Keratinocyte (primary cell): ENCODE measurements around the gene HDAC9. TPM values are rescaled to one million over a fixed set of nuclear protein-coding genes. Genes with fewer than 3 reads are reported as not detected.
"Not testable (repeated sequence)": the region's sequence is repeated elsewhere in the genome, so short reads cannot be mapped to it uniquely, and the experiment has no call there.

Experiments
- DNase-seq: peaks from one replicate; pipeline ENCODE4 v3.0.0-alpha.2; 2011; ENCODE audit warnings: low read depth, missing footprints, low spot score
- FAIRE-seq: peaks from 2 replicates; lab custom pipeline; 2011; peaks lifted over from hg19 to GRCh38; lab: Jason Lieb, UNC
- H2AFZ ChIP-seq: 2 replicates; pipeline ENCODE4 v1.6.0; 2012; ENCODE audit warnings: low read length, control low read depth, inconsistent platforms; ENCODE audit not compliant: control insufficient read depth
- H3K27ac ChIP-seq: 2 replicates; pipeline ENCODE4 v1.5.1; 2011; ENCODE audit warnings: low read length; ENCODE audit not compliant: control insufficient read depth, insufficient read depth
- H3K27me3 ChIP-seq: 3 replicates; pipeline ENCODE4 v1.6.0; 2011; ENCODE audit warnings: low read length; ENCODE audit not compliant: control insufficient read depth, insufficient read depth; ENCODE audit errors: extremely low read depth
- H3K36me3 ChIP-seq, 2 experiments: 2 replicates in 1 of 2; 3 replicates in 1 of 2; pipeline ENCODE4 v1.5.1; 2011; ENCODE audit warnings: low read length in 2 of 2, mild to moderate bottlenecking in 1 of 2; ENCODE audit not compliant: control insufficient read depth in 2 of 2, insufficient read depth in 2 of 2; ENCODE audit errors: extremely low read depth in 1 of 2
- H3K4me1 ChIP-seq: 3 replicates; pipeline ENCODE4 v1.5.1; 2011; ENCODE audit warnings: low read length; ENCODE audit not compliant: control insufficient read depth, insufficient read depth; ENCODE audit errors: extremely low read depth
- H3K4me2 ChIP-seq: 3 replicates; pipeline ENCODE4 v1.6.0; 2011; ENCODE audit warnings: low read depth, low read length; ENCODE audit not compliant: control insufficient read depth, insufficient read depth; ENCODE audit errors: extremely low read depth
- H3K4me3 ChIP-seq, 3 experiments: fragments of 200-600 bp in 1 of 3; sonication (generic) in 1 of 3; 2 replicates in 2 of 3; 3 replicates in 1 of 3; pipeline ENCODE4 v1.5.1; 2011 to 2016; ENCODE audit warnings: low read length in 3 of 3, mild to moderate bottlenecking in 3 of 3, control low read depth in 2 of 3, inconsistent platforms in 1 of 3, low read depth in 1 of 3, mixed read lengths in 1 of 3, mixed run types in 1 of 3, moderate library complexity in 1 of 3; ENCODE audit not compliant: control insufficient read depth in 2 of 3, insufficient read depth in 2 of 3; ENCODE audit errors: extremely low read depth in 1 of 3
- H3K79me2 ChIP-seq: 2 replicates; pipeline ENCODE4 v1.6.0; 2012; ENCODE audit warnings: low read length; ENCODE audit not compliant: control insufficient read depth, insufficient read depth
- H3K9ac ChIP-seq: 3 replicates; pipeline ENCODE4 v1.6.0; 2011; ENCODE audit warnings: low read length; ENCODE audit not compliant: control insufficient read depth, insufficient read depth; ENCODE audit errors: extremely low read depth
- H3K9me1 ChIP-seq: 3 replicates; pipeline ENCODE4 v1.6.0; 2011; ENCODE audit warnings: low read length; ENCODE audit not compliant: control insufficient read depth, insufficient read depth; ENCODE audit errors: extremely low read depth
- H3K9me3 ChIP-seq: 2 replicates; pipeline ENCODE4 v1.5.1; 2012; ENCODE audit warnings: low read depth, low read length; ENCODE audit not compliant: control insufficient read depth
- H4K20me1 ChIP-seq: 3 replicates; pipeline ENCODE4 v1.6.0; 2011; ENCODE audit warnings: low read length; ENCODE audit not compliant: control insufficient read depth, insufficient read depth; ENCODE audit errors: extremely low read depth
- EZH2 ChIP-seq: IDR thresholded peaks from one replicate; pipeline ENCODE4 v1.6.1; 2012; ENCODE audit warnings: inconsistent platforms, mild to moderate bottlenecking, low read length, moderate library complexity
- dilution Hi-C: fragments of 300-500 bp; cut with MboI; formaldehyde crosslinking; loops from one replicate; pipeline ENCODE4 v1.7.0; 2020; ENCODE audit warnings: low sequenced_read_pairs; ENCODE audit not compliant: extremely low pct_ligation_motif_present
- polyA plus RNA-seq, 5 experiments: library from polyadenylated mRNA; depleted of rRNA in 3 of 5; stranded (reverse) in 3 of 5; stranded (forward) in 1 of 5; unstranded in 1 of 5; fragments of >200 nt; gene quantifications; 1 replicate in 1 of 5; 2 replicates in 3 of 5; 3 replicates in 1 of 5; pipeline versions ENCODE4 v1.2.1 to v1.2.3, GENCODE V29; 2011 to 2012; ENCODE audit warnings: missing spikeins in 2 of 5, low read depth in 1 of 5, low replicate concordance in 1 of 5
- TF ChIP-seq, protein P1 (sequence below), 3 experiments: IDR thresholded peaks in 1 of 3; conservative IDR thresholded peaks in 1 of 3; optimal IDR thresholded peaks in 1 of 3; 2 replicates in 2 of 3; 3 replicates in 1 of 3; pipeline versions ENCODE3 to v1.5.1; 2011; ENCODE audit warnings: low read length in 3 of 3, mild to moderate bottlenecking in 3 of 3, moderate library complexity in 2 of 3, control low read depth in 1 of 3, inconsistent platforms in 1 of 3; ENCODE audit not compliant: insufficient read depth in 2 of 3; ENCODE audit errors: extremely low read depth in 1 of 3

HDAC9 gene
- polyA plus RNA-seq, 1 donor (not counting 4 experiments of a cell fraction or from before 2014, with no cell fraction given), result 24.6 TPM

DNA sequence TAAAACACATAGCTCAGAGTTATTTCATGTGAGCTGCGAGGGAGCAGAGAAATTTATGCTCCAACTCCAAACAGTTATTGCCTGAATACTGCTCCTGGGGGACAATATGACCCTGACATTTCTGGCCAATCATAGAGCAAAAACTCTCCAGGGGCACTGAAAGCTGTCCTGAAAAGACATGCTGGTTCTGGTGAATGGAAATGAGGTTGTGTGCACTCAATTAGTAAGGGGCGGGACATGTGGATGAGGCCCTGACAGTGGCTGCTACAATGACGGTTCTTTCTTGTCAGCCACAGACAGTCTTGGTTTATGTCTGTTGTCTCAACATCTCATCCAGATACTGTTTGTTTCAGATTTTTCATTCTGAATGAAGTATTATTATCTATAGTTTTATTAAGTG is 470.1 kb downstream of the HDAC9 start:
- TF ChIP-seq EZH2, result no peak
- TF ChIP-seq, protein P1, sequence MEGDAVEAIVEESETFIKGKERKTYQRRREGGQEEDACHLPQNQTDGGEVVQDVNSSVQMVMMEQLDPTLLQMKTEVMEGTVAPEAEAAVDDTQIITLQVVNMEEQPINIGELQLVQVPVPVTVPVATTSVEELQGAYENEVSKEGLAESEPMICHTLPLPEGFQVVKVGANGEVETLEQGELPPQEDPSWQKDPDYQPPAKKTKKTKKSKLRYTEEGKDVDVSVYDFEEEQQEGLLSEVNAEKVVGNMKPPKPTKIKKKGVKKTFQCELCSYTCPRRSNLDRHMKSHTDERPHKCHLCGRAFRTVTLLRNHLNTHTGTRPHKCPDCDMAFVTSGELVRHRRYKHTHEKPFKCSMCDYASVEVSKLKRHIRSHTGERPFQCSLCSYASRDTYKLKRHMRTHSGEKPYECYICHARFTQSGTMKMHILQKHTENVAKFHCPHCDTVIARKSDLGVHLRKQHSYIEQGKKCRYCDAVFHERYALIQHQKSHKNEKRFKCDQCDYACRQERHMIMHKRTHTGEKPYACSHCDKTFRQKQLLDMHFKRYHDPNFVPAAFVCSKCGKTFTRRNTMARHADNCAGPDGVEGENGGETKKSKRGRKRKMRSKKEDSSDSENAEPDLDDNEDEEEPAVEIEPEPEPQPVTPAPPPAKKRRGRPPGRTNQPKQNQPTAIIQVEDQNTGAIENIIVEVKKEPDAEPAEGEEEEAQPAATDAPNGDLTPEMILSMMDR (optimal IDR thresholded peaks at IDR 0.05 in 1 of 3, IDR thresholded peaks at IDR 0.05 in 1 of 3, conservative IDR thresholded peaks at IDR 0.05 in 1 of 3; ENCODE audit: extremely low read depth in 1 of 3, insufficient read depth in 2 of 3, low read length in 3 of 3), result no peak
- FAIRE-seq, result no peak
- dilution Hi-C loops, result no loop called here

DNA sequence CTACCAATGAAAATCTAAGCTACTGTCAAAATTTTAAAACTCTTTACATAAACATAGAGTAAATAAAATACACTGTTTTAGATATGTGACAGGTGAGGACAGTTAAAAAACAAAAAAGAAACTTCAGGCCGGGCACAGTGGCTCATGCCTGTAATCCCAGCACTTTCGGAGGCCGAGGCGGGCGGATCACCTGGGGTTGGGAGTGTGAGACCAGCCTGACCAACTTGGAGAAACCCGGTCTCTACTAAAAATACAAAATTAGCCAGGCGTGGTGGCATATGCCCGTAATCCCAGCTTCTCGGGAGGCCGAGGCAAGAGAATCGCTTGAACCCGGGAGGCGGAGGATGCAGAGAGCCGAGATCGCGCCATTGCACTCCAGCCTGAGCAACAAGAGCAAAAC is 472.2 kb downstream of the HDAC9 start:
- H3K27ac ChIP-seq, H2AFZ ChIP-seq, H3K4me2 ChIP-seq, H3K9me3 ChIP-seq, H3K4me3 ChIP-seq, H3K9me1 ChIP-seq, H3K27me3 ChIP-seq, H3K9ac ChIP-seq, H3K36me3 ChIP-seq, FAIRE-seq, H3K4me1 ChIP-seq, H4K20me1 ChIP-seq, H3K79me2 ChIP-seq, dilution Hi-C loops, DNase-seq: not testable (repeated sequence)

More for the DNA sequence above, 470.1 kb downstream of the HDAC9 start:
- H3K4me3 ChIP-seq, result no peak overlapping the region
- no peak for DNase-seq
- no peaks in the 10 kb centered on the region for H3K9me1 ChIP-seq
- no peaks in the 10 kb centered on the region for H3K36me3 ChIP-seq
- H3K27ac ChIP-seq, result no peak overlapping the region
- H3K4me1 ChIP-seq, result no peaks in the 10 kb centered on the region
- H3K79me2 ChIP-seq, result no peaks in the 10 kb centered on the region
- H3K27me3 ChIP-seq, result no peaks in the 10 kb centered on the region
- no peaks in the 10 kb centered on the region for H4K20me1 ChIP-seq
- H3K4me2 ChIP-seq, result no peak overlapping the region
- no peaks in the 10 kb centered on the region for H3K9me3 ChIP-seq
- H2AFZ ChIP-seq, result no peak overlapping the region
- H3K9ac ChIP-seq, result no peak overlapping the region

DNA sequence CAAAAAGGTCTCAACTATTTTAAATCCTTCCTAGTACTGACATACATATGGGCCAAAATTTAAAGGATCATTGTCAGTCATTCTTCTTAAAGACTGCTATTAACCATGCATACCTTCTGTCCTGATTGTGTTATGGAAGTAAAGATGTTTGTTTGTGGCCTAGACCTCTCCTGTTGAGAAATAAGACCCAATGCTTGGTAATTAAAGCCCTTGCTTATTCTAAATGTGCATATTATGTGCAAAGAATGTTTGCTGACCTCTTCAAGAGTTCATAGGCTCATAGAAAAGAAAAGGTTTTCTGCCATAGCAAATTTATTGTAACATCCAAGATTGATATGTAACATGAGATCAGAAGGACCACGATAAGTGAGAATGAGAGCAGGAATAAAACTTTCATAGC is 476.3 kb downstream of the HDAC9 start:
- Histone ChIP-seq H3K27ac (peak overlapping the region; percentile 17), H3K9me3 (no peaks in the 10 kb centered on the region), H2AFZ (no peak overlapping the region), H3K4me2 (no peak overlapping the region), H3K36me3 (no peaks in the 10 kb centered on the region), H3K9me1 (no peaks in the 10 kb centered on the region), H3K4me3 (no peak overlapping the region), H4K20me1 (no peaks in the 10 kb centered on the region), H3K27me3 (no peaks in the 10 kb centered on the region), H3K4me1 (peaks cover 39% of the 10 kb centered on the region), H3K79me2 (no peaks in the 10 kb centered on the region), H3K9ac (no peak overlapping the region)
- TF ChIP-seq EZH2, result no peak
- TF ChIP-seq, protein P1 (optimal IDR thresholded peaks at IDR 0.05 in 1 of 3, IDR thresholded peaks at IDR 0.05 in 1 of 3, conservative IDR thresholded peaks at IDR 0.05 in 1 of 3; ENCODE audit: extremely low read depth in 1 of 3, insufficient read depth in 2 of 3, low read length in 3 of 3), result no peak
- DNase-seq (no peak), FAIRE-seq (peak; percentile 48)
- dilution Hi-C loops, result no loop called here
